GM04503 (cell line): ENCODE measurements around the gene PHETA1.
"Not testable (repeated sequence)": the region's sequence is repeated elsewhere in the genome, so short reads cannot be mapped to it uniquely, and the experiment has no call there.

Experiments used
- DNase-seq: peaks from one replicate; pipeline ENCODE4 v3.0.0-alpha.2; 2012; ENCODE audit warnings: low read depth

PHETA1 gene

DNA sequence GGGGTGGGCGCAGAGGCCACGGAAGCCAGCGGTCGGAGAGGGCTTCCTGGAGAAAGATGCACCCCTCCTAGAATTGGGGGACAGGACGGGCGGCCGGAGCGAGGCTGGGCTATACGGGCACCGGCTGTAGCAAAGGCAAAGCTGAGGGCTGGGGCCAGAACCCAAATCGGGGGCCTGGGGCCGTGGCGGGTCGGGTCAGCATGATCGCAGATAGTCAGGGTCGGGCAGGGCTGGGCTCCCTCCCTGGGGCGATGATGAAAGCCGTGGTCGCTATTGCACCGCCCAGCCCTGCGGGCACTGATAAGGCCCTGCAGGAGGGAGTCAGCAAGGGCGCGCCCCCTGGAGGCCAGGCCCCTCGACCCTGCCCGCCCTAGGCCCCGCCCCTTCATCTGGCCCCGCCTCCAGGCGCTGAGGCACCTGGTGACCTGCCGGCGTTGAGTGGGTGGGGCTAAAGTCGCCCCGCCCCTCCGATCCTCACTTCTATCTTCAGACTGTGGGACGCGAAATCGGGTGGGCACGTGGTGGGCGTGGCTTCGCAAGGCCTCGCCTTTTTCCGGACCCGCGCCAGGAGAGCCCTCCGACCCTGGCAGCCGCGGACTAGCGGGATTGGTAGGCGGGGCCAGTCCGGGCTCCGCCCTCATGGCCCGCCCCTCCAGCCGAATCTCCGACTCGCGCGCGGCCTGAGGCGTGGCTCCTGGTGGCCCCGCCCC, 36.4 kb upstream of the PHETA1 start:
- no peak for DNase-seq

- no peak for DNase-seq
These were observed 35.7 kb upstream of the PHETA1 start for GRCh38 chr12:111404362-111405148.

- DNase-seq: not testable (repeated sequence)
These were observed 33.6 kb upstream of the PHETA1 start for GRCh38 chr12:111402490-111402824.

DNA sequence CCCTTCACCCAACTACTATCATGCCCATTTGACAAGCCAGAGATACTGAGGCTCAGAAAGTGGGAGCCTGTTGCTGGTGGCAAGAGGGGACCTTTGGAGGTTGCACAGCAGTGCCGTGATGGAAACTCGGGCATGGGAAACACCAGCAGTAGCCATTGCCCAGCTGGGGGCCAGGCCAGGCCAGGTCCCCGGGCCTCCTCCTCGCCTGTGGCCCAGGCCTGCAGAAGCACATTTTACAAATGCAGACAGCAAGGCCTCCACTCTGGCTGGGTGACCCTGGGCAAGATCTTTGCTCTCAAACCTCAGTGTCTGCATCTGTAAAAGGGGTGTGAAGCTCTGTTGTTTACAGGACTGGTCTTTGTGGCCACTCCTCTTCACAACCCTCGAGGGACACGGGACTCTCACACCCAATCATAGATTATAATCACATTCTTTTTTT, 32.3 kb upstream of the PHETA1 start:
- no peak for DNase-seq

- DNase-seq: not testable (repeated sequence)
These were observed 31.0 kb upstream of the PHETA1 start for GRCh38 chr12:111399741-111400404.

GRCh38 chr12:111398530-111398929, 29.6 kb upstream of the PHETA1 start:
- DNase-seq: no peak

DNA sequence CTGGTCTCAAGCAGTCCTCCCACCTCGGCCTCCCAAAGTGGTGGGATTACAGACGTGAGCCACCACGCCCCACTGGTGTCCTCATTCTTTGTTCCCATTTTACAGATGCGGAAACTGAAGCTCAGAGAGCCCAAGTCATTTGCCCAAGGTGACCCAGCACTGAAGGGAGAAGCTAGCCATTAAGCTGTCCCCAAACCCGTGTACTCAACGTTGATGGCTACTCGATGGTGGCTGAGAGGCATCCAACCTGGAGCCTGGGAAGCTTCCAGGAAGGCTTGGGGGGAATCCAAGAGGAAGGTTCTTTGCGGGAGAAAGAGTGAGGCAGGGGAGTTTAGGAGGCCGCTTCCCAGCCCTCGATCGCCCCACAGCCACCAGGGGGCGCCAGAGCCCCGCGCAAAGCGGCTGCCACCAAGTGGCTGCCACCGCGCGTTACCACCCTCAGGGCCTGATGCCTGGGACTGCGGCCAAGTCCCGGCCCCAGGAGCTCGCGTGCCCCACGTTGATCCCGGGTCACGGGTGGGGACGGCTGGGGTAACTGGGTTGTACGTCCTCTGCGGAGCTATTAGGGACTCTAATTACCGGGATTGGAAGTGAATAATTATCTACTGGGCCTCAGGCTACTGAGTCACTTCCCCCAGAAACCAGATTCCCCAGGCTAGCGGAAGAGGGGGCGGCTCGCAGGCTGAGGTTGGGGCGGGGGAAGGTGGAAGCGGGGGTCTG, 28.0 kb upstream of the PHETA1 start:
- DNase-seq: no peak

DNA sequence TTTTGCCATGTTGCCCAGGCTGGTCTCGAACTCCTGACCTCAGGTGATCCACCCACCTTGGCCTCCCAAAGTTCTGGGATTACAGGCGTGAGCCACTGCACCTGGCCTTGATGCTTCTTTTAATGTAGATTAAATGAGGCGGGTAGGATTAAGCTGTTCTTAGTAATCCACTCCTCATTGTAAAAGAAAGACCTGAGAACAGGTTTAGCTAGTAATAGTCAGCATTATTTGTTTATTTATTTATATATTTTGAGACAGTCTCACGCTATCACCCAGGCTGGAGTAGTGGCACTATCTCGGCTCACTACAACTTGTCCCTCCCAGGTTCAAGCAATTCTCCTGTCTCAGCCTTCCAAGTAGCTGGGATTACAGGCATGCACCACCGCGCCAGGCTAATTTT, 27.4 kb upstream of the PHETA1 start:
- DNase-seq: not testable (repeated sequence)

- DNase-seq: no peak
These were observed 26.7 kb upstream of the PHETA1 start for GRCh38 chr12:111395336-111396187.

GRCh38 chr12:111394480-111394879, 25.6 kb upstream of the PHETA1 start:
- no peak for DNase-seq

DNA sequence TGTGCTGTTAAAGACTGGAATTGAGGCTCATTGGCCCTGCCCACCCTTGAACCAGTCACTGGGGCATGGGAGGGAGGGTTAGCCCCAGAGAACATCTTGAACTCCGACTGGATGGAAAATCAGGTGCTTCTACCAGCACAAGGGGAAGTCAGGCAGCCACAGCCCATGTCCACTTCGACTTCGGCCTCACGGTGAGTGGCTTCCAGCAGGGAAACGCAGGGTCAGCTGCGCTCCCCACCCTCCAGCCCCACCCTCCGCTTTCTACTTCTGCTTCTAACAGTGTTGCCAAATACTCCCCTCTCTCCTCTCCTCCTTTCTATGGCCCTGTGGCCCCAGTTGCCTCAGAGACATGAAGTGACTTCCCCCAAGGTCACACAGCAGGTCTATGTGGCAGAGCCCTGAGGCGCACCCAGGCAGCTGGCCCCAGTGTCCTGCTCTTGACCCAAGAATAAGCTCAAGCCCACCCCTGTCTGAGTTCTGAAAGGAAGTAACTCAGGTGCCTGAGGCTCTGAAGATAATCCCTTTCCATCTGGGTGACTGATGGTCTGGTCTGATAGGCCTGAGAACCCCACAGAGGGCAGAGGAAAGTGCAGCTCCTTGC, 24.9 kb upstream of the PHETA1 start:
- no peak for DNase-seq

GRCh38 chr12:111390910-111391309, 22.0 kb upstream of the PHETA1 start:
- no peak for DNase-seq

DNA sequence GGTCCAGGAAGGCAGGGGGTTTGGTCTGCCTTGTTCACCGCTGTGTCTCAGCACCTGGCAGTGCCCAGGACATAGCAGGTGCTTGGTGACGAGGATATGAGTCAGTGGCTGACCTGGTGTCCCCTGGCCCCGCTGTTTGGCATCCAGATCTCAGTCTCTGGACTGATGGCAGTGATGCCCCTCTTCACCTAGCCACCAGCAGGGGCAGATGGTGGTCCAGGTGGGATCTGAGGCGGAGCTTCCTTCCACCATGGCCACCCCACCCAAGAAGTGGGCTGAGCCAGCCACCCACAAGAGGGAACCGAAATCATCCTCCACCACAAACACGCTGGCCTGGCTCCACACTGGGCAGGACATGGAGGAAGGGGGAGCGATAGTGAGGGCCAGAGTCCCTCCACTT, 20.7 kb upstream of the PHETA1 start:
- DNase-seq: no peak

- no peak for DNase-seq
These were observed 18.9 kb upstream of the PHETA1 start for GRCh38 chr12:111387747-111388323.

DNA sequence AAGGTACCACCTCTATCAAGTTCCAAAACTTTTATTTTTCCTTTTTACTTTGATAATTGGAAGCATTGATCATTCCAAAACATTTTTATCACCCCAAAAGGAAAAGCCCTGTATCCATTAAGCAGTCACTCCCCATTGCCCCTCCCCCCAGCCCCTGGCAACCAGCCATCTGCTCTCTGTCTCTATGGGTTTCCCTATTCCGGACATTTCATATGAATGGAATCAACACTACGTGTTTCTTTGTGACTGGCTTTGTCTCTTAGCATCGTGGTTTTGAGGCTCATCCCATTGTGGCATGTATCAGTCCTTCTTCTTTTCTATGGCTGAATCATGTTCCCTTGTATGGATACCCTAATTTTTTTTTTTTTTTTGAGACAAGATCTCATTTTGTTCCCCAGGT, 18.0 kb upstream of the PHETA1 start:
- DNase-seq: no peak

DNA sequence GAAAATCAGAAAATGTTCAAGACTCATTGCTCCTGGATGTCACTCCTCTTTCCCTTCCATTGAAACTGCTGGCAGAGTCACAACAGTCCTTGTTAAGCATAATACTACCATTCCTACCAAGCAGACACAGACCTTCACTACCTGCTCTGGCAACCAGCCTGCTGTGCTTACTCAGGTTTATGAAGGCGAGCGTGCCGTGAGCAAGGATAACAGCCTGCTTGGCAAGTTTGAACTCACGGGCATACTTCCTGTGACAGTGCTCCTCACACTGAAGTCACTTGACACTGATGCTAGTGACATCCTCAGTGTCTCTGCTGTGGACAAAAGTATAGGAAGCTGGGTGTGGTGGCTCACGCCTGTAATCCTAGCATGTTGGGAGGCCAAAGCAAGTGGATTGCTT, 15.7 kb upstream of the PHETA1 start:
- no peak for DNase-seq

GRCh38 chr12:111379942-111380554, 11.2 kb upstream of the PHETA1 start:
- DNase-seq: no peak

DNA sequence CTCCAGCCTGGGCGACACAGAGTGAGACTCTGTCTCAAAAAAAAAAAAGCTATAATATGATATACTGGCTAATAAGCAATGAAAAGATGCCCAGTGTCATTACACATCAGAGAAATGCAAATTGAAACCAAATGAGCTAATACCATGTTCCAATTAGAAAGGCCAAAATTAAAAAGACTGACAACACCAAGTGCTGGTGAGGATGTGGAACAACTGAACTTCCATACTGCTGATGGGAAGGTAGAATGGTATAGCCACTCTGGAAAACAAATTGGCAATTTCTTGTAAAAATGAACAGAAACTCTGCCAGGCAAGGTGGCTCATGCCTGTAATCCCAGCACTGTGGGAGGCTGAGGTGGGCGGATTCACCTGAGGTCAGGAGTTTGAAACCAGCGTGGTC, 8.5 kb upstream of the PHETA1 start:
- no peak for DNase-seq

- not testable (repeated sequence) for DNase-seq
These were observed 4.3 kb upstream of the PHETA1 start for GRCh38 chr12:111373231-111373630.

- no peak for DNase-seq
These were observed 763 bp upstream of the PHETA1 start for GRCh38 chr12:111369496-111370220.
